H1 (cell line): ENCODE measurements around the gene HMCN1. TPM values are rescaled to one million over a fixed set of nuclear protein-coding genes. Genes with fewer than 3 reads are reported as not detected.

Source experiments
- CTCF ChIA-PET: fragments of 300-600 bp; sonication (Branson Sonifier 250); formaldehyde crosslinking; loops from one replicate; lab custom pipeline; 2021; ENCODE audit not compliant: partially characterized antibody; lab: Charles Lee
- POLR2A ChIA-PET: fragments of 300-600 bp; sonication (Branson Sonifier 250); formaldehyde crosslinking; loops from one replicate; lab custom pipeline; 2021; ENCODE audit warnings: inconsistent platforms; ENCODE audit not compliant: partially characterized antibody; lab: Charles Lee
- DNase-seq, 2 experiments: peaks; one replicate each; pipeline versions ENCODE4 v3.0.0 to v3.0.0-alpha.2; 2010 to 2022; ENCODE audit warnings: low spot score in 2 of 2, low read depth in 1 of 2, mixed read lengths in 1 of 2
- FAIRE-seq: peaks from 2 replicates; lab custom pipeline; 2011; peaks lifted over from hg19 to GRCh38; lab: Jason Lieb, UNC
- H2AFZ ChIP-seq: 2 replicates; pipeline ENCODE4 v1.8.1; 2012; ENCODE audit warnings: low read length, inconsistent platforms
- H2AK5ac ChIP-seq: 2 replicates; pipeline ENCODE4 v1.6.1; 2013; ENCODE audit warnings: low read depth, low read length
- H2BK120ac ChIP-seq: replicated peaks from 2 replicates; pipeline ENCODE3; 2013; ENCODE audit warnings: low read depth, low read length, inconsistent platforms
- H2BK12ac ChIP-seq: 2 replicates; pipeline ENCODE4 v1.6.1; 2013; ENCODE audit warnings: low read depth, low read length
- H2BK15ac ChIP-seq: 2 replicates; pipeline ENCODE4 v1.6.1; 2013; ENCODE audit warnings: low read length
- H2BK20ac ChIP-seq: 2 replicates; pipeline ENCODE4 v1.6.1; 2013; ENCODE audit warnings: low read length
- H2BK5ac ChIP-seq: 2 replicates; pipeline ENCODE4 v1.6.1; 2013; ENCODE audit warnings: low read depth, low read length
- H3K14ac ChIP-seq: 2 replicates; pipeline ENCODE4 v1.6.1; 2013; ENCODE audit warnings: inconsistent platforms; ENCODE audit not compliant: insufficient read length
- H3K18ac ChIP-seq: 2 replicates; pipeline ENCODE4 v1.6.1; 2013; ENCODE audit warnings: low read length; ENCODE audit errors: extremely low read depth
- H3K23ac ChIP-seq: 2 replicates; pipeline ENCODE4 v1.6.1; 2013; ENCODE audit warnings: inconsistent platforms; ENCODE audit not compliant: insufficient read length
- H3K23me2 ChIP-seq: 2 replicates; pipeline ENCODE4 v1.6.1; 2013; ENCODE audit warnings: low read depth, low read length
- H3K27ac ChIP-seq: 2 replicates; pipeline ENCODE4 v1.6.1; 2011; ENCODE audit warnings: low read depth, low read length, inconsistent platforms
- H3K27me3 ChIP-seq, 4 experiments: replicated peaks in 1 of 4; 1 replicate in 1 of 4; 2 replicates in 3 of 4; pipeline versions ENCODE4 v1.6.1 to v1.8.1; 2011 to 2013; ENCODE audit warnings: low read length in 3 of 4, mild to moderate bottlenecking in 3 of 4, inconsistent platforms in 2 of 4, mixed read lengths in 2 of 4, moderate library complexity in 1 of 4; ENCODE audit not compliant: control insufficient read depth in 3 of 4, insufficient read depth in 3 of 4; ENCODE audit errors: extremely low read depth in 1 of 4
- H3K36me3 ChIP-seq, 4 experiments: 2 replicates each; pipeline versions ENCODE4 v1.6.1 to v1.8.1; 2011 to 2013; ENCODE audit warnings: mild to moderate bottlenecking in 4 of 4, low read length in 3 of 4, moderate library complexity in 2 of 4, control low read depth in 1 of 4, inconsistent platforms in 1 of 4; ENCODE audit not compliant: insufficient read depth in 4 of 4, control insufficient read depth in 2 of 4
- H3K4ac ChIP-seq: replicated peaks from 2 replicates; pipeline ENCODE3; 2013; ENCODE audit warnings: low read length, low read depth, mixed read lengths, inconsistent platforms; ENCODE audit not compliant: insufficient read length
- H3K4me1 ChIP-seq, 4 experiments: replicated peaks in 1 of 4; 1 replicate in 1 of 4; 2 replicates in 3 of 4; pipeline versions ENCODE4 v1.6.1 to v1.8.1; 2011 to 2013; ENCODE audit warnings: low read length in 3 of 4, inconsistent platforms in 2 of 4, mixed read lengths in 1 of 4; ENCODE audit not compliant: insufficient read depth in 4 of 4, control insufficient read depth in 3 of 4
- H3K4me2 ChIP-seq, 2 experiments: 2 replicates each; pipeline versions ENCODE4 v1.6.1 to v1.8.1; 2011 to 2013; ENCODE audit warnings: low read depth in 2 of 2, low read length in 2 of 2, control low read depth in 1 of 2, inconsistent platforms in 1 of 2, mild to moderate bottlenecking in 1 of 2; ENCODE audit not compliant: insufficient read depth in 1 of 2
- H3K4me3 ChIP-seq, 4 experiments: fragments of 200-600, 300-600 bp in 1 of 4; sonication (generic), shearing (Covaris generic), sonication (Bioruptor Twin) in 1 of 4; 2 replicates each; pipeline versions ENCODE4 v1.5.1 to v1.8.1; 2011 to 2016; ENCODE audit warnings: low read length in 4 of 4, low read depth in 3 of 4, control low read depth in 2 of 4, inconsistent platforms in 2 of 4, mild to moderate bottlenecking in 2 of 4, mixed read lengths in 1 of 4, moderate library complexity in 1 of 4; ENCODE audit not compliant: insufficient read depth in 2 of 4; ENCODE audit errors: extremely low read depth in 1 of 4
- H3K56ac ChIP-seq: replicated peaks from 2 replicates; pipeline ENCODE3; 2013; ENCODE audit warnings: low read depth, mild to moderate bottlenecking, mixed read lengths, low read length, inconsistent platforms; ENCODE audit not compliant: insufficient read length
- H3K79me1 ChIP-seq: 2 replicates; pipeline ENCODE4 v1.6.1; 2013; ENCODE audit warnings: low read depth, low read length, control low read depth
- H3K79me2 ChIP-seq, 2 experiments: 2 replicates each; pipeline versions ENCODE4 v1.6.1 to v1.8.1; 2012 to 2013; ENCODE audit warnings: low read length in 2 of 2, mild to moderate bottlenecking in 2 of 2, inconsistent platforms in 1 of 2; ENCODE audit not compliant: insufficient read depth in 2 of 2, control insufficient read depth in 1 of 2
- H3K9ac ChIP-seq, 4 experiments: replicated peaks in 1 of 4; 1 replicate in 1 of 4; 2 replicates in 3 of 4; pipeline versions ENCODE4 v1.6.1 to v1.8.1; 2011 to 2013; ENCODE audit warnings: low read depth in 3 of 4, low read length in 3 of 4, control low read depth in 2 of 4, mild to moderate bottlenecking in 2 of 4, moderate library complexity in 2 of 4, inconsistent platforms in 1 of 4; ENCODE audit errors: extremely low read depth in 1 of 4
- H3K9me3 ChIP-seq, 2 experiments: 2 replicates each; pipeline versions ENCODE4 v1.6.1 to v1.8.1; 2012 to 2013; ENCODE audit warnings: mild to moderate bottlenecking in 2 of 2, moderate library complexity in 2 of 2, control low read depth in 1 of 2, inconsistent platforms in 1 of 2, low read depth in 1 of 2, low read length in 1 of 2, mixed read lengths in 1 of 2; ENCODE audit not compliant: insufficient read depth in 2 of 2
- H4K20me1 ChIP-seq, 2 experiments: replicated peaks in 1 of 2; 2 replicates each; pipeline versions ENCODE3 to v1.8.1; 2011 to 2013; ENCODE audit warnings: inconsistent platforms in 2 of 2, low read length in 2 of 2, mild to moderate bottlenecking in 1 of 2; ENCODE audit not compliant: insufficient read depth in 2 of 2, control insufficient read depth in 1 of 2
- H4K5ac ChIP-seq: 2 replicates; pipeline ENCODE4 v1.6.1; 2013; ENCODE audit warnings: low read length, low read depth, mixed read lengths, inconsistent platforms; ENCODE audit not compliant: insufficient read length
- H4K8ac ChIP-seq: 2 replicates; pipeline ENCODE4 v1.8.0; 2013; ENCODE audit warnings: mild to moderate bottlenecking, moderate library complexity, low read length, inconsistent platforms; ENCODE audit not compliant: insufficient read depth; ENCODE audit errors: extremely low read depth
- H4K91ac ChIP-seq: replicated peaks from 2 replicates; pipeline ENCODE3; 2013; ENCODE audit warnings: low read length, mixed read lengths, inconsistent platforms; ENCODE audit not compliant: insufficient read length
- CTBP2 ChIP-seq: IDR thresholded peaks from 2 replicates; pipeline ENCODE4 v1.7.0; 2011; ENCODE audit warnings: borderline replicate concordance, mild to moderate bottlenecking, moderate library complexity, mixed read lengths, low read length; ENCODE audit not compliant: insufficient read depth, insufficient read length
- HDAC2 ChIP-seq, 2 experiments: fragments of 300-600 bp in 1 of 2; sonication (generic) in 1 of 2; IDR thresholded peaks; 2 replicates each; pipeline ENCODE4 v1.6.1; 2011 to 2012; ENCODE audit warnings: low read depth in 2 of 2, low read length in 2 of 2, mild to moderate bottlenecking in 2 of 2, moderate library complexity in 2 of 2, borderline replicate concordance in 1 of 2, inconsistent platforms in 1 of 2
- POLR2A ChIP-seq, 2 experiments: IDR thresholded peaks; 1 replicate in 1 of 2; 2 replicates in 1 of 2; pipeline ENCODE4 v1.6.1; 2011; ENCODE audit warnings: low read depth in 2 of 2, low read length in 2 of 2, mild to moderate bottlenecking in 2 of 2; ENCODE audit errors: control extremely low read depth in 1 of 2
- RNF2 ChIP-seq: fragments of 200-900, 300-1000 bp; sonication (generic); IDR thresholded peaks from 2 replicates; pipeline ENCODE4 v1.7.1; 2016; ENCODE audit warnings: borderline replicate concordance, low read depth, mild to moderate bottlenecking, antibody characterized with exemption, low read length; ENCODE audit not compliant: poor library complexity, severe bottlenecking; ENCODE audit errors: missing control alignments
- SP1 ChIP-seq: IDR thresholded peaks from 2 replicates; pipeline ENCODE4 v1.6.1; 2011; ENCODE audit warnings: low read depth, low read length
- WGBS, 2 experiments: shearing (Covaris generic) in 1 of 2; methylation state at CpG; one replicate each; pipeline versions ENCODE4 v1.1.6 to v1.1.7; 2013 to 2015; ENCODE audit warnings: low lambda C conversion rate in 2 of 2, mixed read lengths in 2 of 2, inconsistent platforms in 1 of 2, low coverage in 1 of 2, missing lambda C conversion rate in 1 of 2; ENCODE audit not compliant: insufficient replicate concordance in 2 of 2, insufficient coverage in 1 of 2, insufficient read length in 1 of 2; ENCODE audit errors: extremely low coverage in 1 of 2, missing lambda C conversion rate in 1 of 2; 5-methylcytosine and 5-hydroxymethylcytosine counted together
- polyA plus RNA-seq, 7 experiments: library from polyadenylated mRNA; depleted of rRNA in 3 of 7; stranded (reverse) in 5 of 7; unstranded in 2 of 7; fragments of >200 nt in 5 of 7; fragments of 200-250 nt in 2 of 7; gene quantifications; 1 replicate in 5 of 7; 2 replicates in 1 of 7; 4 replicates in 1 of 7; pipeline versions ENCODE4 v1.2.1 to v1.2.3, GENCODE V29; 2011 to 2013; ENCODE audit warnings: missing spikeins in 2 of 7, mixed read lengths in 2 of 7
- total RNA-seq: library from RNA; stranded (reverse); fragmentation: NEBNext Ultra II Directional; extraction: Animal tissue kit (Norgen Biotek cat#: 25700); gene quantifications from 2 replicates; pipeline ENCODE4 v1.2.1, GENCODE V29; 2021
- TF ChIP-seq, protein P1 (sequence below): IDR thresholded peaks from 2 replicates; pipeline ENCODE4 v1.6.1; 2012; ENCODE audit warnings: low read length, inconsistent platforms

Gene HMCN1
- total and polyA plus RNA-seq, 2 of the 8 experiments (the other 6 are each of a cell fraction or from before 2014, with no cell fraction given) = 13.8 to 14.6 TPM

DNA sequence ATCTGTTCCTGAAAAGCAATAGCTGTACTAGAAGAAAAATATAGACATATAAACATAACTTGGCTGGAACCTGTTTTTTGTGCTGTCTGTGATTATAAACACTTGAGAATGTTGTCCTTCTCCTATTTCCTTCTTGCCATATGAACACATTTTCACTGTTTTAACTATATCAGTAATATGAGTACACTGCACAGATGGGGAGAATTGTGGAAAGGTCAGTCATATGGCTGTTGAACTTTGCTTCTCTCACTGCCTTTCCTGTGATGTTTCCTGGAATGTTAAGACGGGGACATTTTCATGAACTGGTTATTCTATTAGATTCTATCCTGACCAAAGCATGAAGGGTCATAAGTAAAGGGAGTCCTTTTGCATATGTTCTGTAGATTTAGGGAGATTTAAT lies 24.9 kb downstream of the HMCN1 start:
- Histone ChIP-seq H3K4me3 (no peak overlapping the region), H2BK15ac (no peak overlapping the region), H3K23me2 (no peaks in the 10 kb centered on the region), H4K91ac (no peak overlapping the region), H3K14ac (no peak overlapping the region), H3K27ac (no peak overlapping the region), H3K23ac (no peak overlapping the region), H3K79me2 (no peaks in the 10 kb centered on the region), H3K4me2 (no peak overlapping the region), H2AFZ (no peak overlapping the region), H3K9ac (no peak overlapping the region), H3K79me1 (no peaks in the 10 kb centered on the region), H3K18ac (no peak overlapping the region), H4K8ac (no peak overlapping the region), H3K4ac (no peak overlapping the region), H4K5ac (no peak overlapping the region), H3K27me3 (no peaks in the 10 kb centered on the region), H2BK120ac (no peak overlapping the region), H2BK12ac (no peak overlapping the region), H3K56ac (no peak overlapping the region), H3K9me3 (no peaks in the 10 kb centered on the region), H3K4me1 (no peaks in the 10 kb centered on the region), H2BK20ac (no peak overlapping the region), H2AK5ac (no peak overlapping the region), H3K36me3 (no peaks in the 10 kb centered on the region), H4K20me1 (no peaks in the 10 kb centered on the region), H2BK5ac (no peak overlapping the region)
- DNase-seq = no peak
- no peak for FAIRE-seq
- CTCF ChIA-PET = interaction anchor here (0.6 kb wide), 1 partner anchor 22 kb away, joined by 4 read pairs; no protein-coding TSS in a partner anchor
- TF ChIP-seq RNF2 = no peak
- no peak for TF ChIP-seq CTBP2
- TF ChIP-seq, protein P1, sequence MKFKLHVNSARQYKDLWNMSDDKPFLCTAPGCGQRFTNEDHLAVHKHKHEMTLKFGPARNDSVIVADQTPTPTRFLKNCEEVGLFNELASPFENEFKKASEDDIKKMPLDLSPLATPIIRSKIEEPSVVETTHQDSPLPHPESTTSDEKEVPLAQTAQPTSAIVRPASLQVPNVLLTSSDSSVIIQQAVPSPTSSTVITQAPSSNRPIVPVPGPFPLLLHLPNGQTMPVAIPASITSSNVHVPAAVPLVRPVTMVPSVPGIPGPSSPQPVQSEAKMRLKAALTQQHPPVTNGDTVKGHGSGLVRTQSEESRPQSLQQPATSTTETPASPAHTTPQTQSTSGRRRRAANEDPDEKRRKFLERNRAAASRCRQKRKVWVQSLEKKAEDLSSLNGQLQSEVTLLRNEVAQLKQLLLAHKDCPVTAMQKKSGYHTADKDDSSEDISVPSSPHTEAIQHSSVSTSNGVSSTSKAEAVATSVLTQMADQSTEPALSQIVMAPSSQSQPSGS = no peak
- TF ChIP-seq SP1 = no peak
- no peak for TF ChIP-seq POLR2A (IDR thresholded peaks at IDR 0.05; ENCODE audit: control extremely low read depth in 1 of 2, low read depth in 2 of 2, low read length in 2 of 2)
- no peak for TF ChIP-seq HDAC2 (IDR thresholded peaks at IDR 0.05; ENCODE audit: borderline replicate concordance in 1 of 2, low read depth in 2 of 2, low read length in 2 of 2)
- POLR2A ChIA-PET = no interaction called here
- WGBS, 2 experiments = 100% methylated on average over 1 of the region's 1 CpG; no CpG with 5 or more reads in 1 of the 2 experiments
